ENCODE measurements around the gene SLC25A13.

SLC25A13 gene

DNA sequence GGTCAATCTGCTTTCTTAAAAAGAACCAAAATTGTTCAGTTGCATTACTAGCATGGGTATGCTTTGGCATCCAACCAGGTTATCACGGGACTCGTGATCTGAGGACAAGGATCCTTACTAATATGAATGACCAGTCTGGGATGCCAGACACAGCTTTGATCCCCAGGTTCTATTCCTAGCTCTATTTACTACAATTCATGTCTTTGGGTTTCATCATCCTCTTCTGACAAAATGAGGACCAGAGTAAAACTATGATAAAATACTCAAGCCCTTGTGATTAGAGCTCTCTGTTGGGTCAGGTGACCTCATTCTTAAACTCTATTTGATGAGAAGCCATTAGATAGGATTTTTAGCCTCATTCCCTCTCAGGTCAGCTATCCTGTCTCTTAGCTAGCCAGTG is 119.8 kb downstream of the SLC25A13 start:
- TF ChIP-seq, protein P1, sequence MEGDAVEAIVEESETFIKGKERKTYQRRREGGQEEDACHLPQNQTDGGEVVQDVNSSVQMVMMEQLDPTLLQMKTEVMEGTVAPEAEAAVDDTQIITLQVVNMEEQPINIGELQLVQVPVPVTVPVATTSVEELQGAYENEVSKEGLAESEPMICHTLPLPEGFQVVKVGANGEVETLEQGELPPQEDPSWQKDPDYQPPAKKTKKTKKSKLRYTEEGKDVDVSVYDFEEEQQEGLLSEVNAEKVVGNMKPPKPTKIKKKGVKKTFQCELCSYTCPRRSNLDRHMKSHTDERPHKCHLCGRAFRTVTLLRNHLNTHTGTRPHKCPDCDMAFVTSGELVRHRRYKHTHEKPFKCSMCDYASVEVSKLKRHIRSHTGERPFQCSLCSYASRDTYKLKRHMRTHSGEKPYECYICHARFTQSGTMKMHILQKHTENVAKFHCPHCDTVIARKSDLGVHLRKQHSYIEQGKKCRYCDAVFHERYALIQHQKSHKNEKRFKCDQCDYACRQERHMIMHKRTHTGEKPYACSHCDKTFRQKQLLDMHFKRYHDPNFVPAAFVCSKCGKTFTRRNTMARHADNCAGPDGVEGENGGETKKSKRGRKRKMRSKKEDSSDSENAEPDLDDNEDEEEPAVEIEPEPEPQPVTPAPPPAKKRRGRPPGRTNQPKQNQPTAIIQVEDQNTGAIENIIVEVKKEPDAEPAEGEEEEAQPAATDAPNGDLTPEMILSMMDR (IDR thresholded peaks at IDR 0.05) = no peak

DNA sequence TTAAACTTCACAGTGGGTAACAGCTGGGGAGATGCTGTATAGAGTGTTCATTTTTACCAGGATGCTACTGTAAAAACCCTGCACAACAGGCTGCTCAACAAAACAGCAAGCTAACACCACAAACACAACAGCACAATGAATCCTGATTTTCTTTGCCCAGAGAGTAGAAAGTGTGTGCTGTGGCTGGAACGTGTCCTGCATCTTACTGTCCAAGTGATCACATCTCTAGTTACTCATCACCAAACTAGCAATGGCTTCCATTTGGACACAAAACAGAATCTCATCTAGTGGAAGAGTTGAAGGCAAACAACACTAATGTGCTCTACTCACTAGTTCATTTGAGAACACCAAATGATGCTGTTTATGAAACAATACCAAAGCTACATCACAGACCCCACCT is 121.2 kb downstream of the SLC25A13 start:
- TF ChIP-seq, protein P1 (IDR thresholded peaks at IDR 0.05) = no peak

DNA sequence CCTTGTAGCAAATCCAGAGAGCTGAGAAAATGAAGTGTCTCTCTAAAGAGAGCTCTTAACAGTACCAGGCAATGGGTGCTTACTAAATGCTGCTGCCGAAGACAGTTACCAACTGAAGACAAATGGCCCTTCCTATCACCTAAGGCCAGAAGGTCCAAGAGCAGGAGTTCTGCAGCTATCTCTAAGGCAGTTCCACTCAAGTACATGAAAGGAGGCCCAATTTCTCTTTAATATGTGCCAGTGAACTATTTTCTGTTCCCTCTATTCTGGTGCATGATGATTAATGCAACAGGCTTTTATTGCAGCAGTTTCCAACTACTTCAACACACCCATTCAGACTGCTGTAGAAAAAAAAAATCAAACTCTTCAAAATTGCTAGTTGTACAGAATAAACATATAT is 122.5 kb downstream of the SLC25A13 start:
- TF ChIP-seq, protein P1 (IDR thresholded peaks at IDR 0.05) = no peak

DNA sequence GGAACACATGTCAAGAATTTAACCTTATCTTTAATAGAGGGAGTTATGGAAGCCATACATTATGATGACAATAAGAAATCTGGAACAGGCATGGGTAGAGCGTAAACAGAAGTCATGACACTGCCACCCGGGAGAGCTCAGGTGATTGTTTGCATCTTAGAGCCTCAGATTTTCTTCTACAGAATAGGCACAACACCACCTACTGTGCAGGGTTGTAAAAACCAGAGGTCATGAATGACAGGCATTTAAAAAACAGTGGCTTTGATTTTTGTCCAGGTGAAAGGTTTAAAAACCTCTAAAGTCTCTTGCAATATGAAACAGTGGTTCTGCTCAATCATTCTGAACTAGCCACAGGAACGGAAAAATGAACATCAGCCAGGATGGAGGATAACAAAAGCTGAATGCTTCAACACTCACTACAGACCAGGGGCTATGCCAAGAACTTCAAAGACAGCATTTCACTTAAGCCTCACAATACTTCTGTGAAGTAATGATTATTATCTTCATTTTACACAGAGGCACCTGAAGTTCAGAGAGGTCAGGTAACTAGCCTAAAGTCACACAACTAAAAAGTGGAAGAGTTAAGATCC is 123.8 kb downstream of the SLC25A13 start:
- TF ChIP-seq, protein P1 (IDR thresholded peaks at IDR 0.05) = no peak; the same call in 1 of the 2 replicates

DNA sequence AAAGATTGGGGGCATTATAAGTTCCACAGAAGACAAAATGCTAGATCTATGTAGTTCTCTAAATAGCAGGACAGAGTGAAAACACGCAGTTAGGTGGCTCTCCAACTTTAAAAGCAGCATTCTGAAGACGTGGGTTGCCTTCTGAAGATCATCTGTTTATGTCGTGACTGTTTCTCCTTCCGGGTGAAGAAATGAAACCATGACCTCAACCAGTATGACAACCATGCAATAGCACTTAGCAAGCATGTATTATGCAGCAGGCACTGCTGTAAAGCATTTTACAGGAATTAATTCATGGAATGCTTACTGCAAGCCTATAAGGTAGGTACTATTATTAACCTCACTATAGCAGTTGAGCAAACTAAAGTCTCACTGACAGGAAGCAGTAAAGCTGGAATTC is 125.2 kb downstream of the SLC25A13 start:
- TF ChIP-seq, protein P1 (IDR thresholded peaks at IDR 0.05) = no peak

DNA sequence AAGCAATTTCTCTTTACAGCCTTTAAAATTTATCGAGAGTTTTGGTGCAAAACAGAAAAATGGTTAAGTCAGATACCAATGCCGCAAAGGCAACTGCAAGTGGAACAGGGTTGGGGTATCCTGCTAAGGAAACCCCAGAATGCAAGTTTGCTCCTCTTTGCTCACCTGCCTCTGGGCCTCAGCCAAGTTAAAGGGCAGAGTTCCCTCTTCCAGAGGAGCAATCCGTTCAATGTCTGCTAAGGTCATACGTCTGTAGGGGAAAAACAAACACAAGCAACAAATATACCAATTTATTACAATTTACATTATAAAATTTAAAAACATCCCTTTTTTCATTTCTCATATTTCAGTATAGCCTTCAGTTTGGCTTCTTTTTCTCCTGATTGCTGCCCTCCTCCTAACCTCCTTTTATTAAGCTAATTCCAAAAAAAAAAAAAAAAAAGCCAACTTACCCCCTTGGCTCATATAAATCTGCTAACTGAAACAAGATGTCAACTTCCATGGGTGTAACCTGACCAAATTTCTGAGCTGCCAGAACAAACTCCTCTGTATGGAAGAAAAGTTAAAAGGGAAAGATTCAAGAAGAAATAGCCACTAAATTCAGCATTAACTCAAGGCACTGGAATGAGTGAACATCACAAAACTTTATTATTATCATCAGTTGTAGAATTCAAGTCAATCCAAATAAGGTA is 132.6 kb downstream of the SLC25A13 start:
- TF ChIP-seq, protein P1 (IDR thresholded peaks at IDR 0.05) = no peak

DNA sequence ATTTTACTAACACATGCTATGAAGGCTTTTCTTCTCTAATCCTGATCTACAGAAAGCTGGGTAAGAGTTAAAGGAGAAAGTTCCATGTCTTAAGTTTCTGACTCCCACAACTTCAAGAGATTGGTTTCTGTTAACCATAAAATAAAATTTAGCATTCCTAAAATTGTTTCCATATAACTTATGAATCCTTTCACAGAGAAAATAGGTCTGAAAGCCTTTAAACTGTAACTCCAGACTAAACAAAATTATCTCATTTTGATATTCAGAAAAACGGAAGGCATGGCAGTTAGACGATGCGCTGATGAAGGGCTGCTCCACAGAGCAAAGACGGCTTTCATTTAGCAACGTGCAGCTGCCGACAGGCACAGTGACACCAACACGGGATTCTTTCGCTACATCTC is 133.3 kb downstream of the SLC25A13 start:
- TF ChIP-seq, protein P1 (IDR thresholded peaks at IDR 0.05) = no peak

Measured in LNCAP (cell line).